Left ventricle myocardium inferior (tissue), 1 donor: ENCODE data around the gene RFESD. TPM values are rescaled to one million over a fixed set of nuclear protein-coding genes. Genes with fewer than 3 reads are reported as not detected.

Experiments used
- DNase-seq: peaks from one replicate; pipeline ENCODE4 v3.0.0-alpha.2; 2020
- H3K27ac ChIP-seq: fragments of 200-600 bp; replicated peaks from 2 replicates; pipeline ENCODE4 v1.8.0; 2021
- H3K27me3 ChIP-seq: fragments of 200-600 bp; 2 replicates; pipeline ENCODE4 v1.8.0; 2021; ENCODE audit warnings: low read depth
- H3K36me3 ChIP-seq: fragments of 200-600 bp; 2 replicates; pipeline ENCODE4 v1.8.0; 2021
- H3K4me1 ChIP-seq: fragments of 200-600 bp; 2 replicates; pipeline ENCODE4 v1.8.0; 2021
- H3K4me3 ChIP-seq: fragments of 200-600 bp; 2 replicates; pipeline ENCODE4 v1.8.0; 2021; ENCODE audit warnings: mild to moderate bottlenecking, moderate library complexity
- H3K9me3 ChIP-seq: fragments of 200-600 bp; replicated peaks from 2 replicates; pipeline ENCODE4 v1.8.0; 2021
- CTCF ChIP-seq: fragments of 200-600 bp; IDR thresholded peaks from 2 replicates; pipeline ENCODE4 v1.8.0; 2021; ENCODE audit warnings: antibody characterized with exemption, mild to moderate bottlenecking, borderline replicate concordance
- intact Hi-C: fragments of 100-400 bp; cut with micrococcal nuclease; formaldehyde crosslinking; loops from one replicate; pipeline ENCODE4 v1.11.0; 2022
- total RNA-seq: library from RNA; stranded (reverse); fragmentation: NEBNext Ultra II Directional; extraction: Animal tissue kit (Norgen Biotek cat#: 25700); gene quantifications from one replicate; pipeline ENCODE4 v1.2.1, GENCODE V29; 2021
- donor health status: DM: no; HTN: yes; CAD: no; lungs with severe emphysema.

The RFESD gene
- total RNA-seq, 1 donor from 2014 or later = 2.8 TPM

GRCh38 chr5:95669985-95670384 lies 23.4 kb downstream of the RFESD start:
- TF ChIP-seq CTCF = no peak
- H3K36me3 ChIP-seq = no peaks in the 10 kb centered on the region
- no peak for DNase-seq
- H3K4me3 ChIP-seq = no peak overlapping the region
- intact Hi-C loops = loop anchor here (10.0 kb wide), 2 partner anchors 65 to 105 kb away; partner anchors contain the start of gene RHOBTB3
- no peaks in the 10 kb centered on the region for H3K27me3 ChIP-seq
- peak overlapping the region; percentile 72 for H3K27ac ChIP-seq
- peaks cover 31% of the 10 kb centered on the region for H3K4me1 ChIP-seq
- H3K9me3 ChIP-seq = no peaks in the 10 kb centered on the region

- H3K9me3 ChIP-seq = no peaks in the 10 kb centered on the region
- H3K27ac ChIP-seq = peak overlapping the region; percentile 72
- no peak for TF ChIP-seq CTCF
- H3K36me3 ChIP-seq = no peaks in the 10 kb centered on the region
- H3K27me3 ChIP-seq = no peaks in the 10 kb centered on the region
- no peak for DNase-seq
- peaks cover 31% of the 10 kb centered on the region for H3K4me1 ChIP-seq
- H3K4me3 ChIP-seq = no peak overlapping the region
- intact Hi-C loops = no loop called here
Observed at GRCh38 chr5:95670568-95670967, 24.0 kb downstream of the RFESD start.

GRCh38 chr5:95671826-95672225 lies 25.2 kb downstream of the RFESD start:
- TF ChIP-seq CTCF = no peak
- H3K9me3 ChIP-seq = no peaks in the 10 kb centered on the region
- H3K27me3 ChIP-seq = no peaks in the 10 kb centered on the region
- H3K27ac ChIP-seq = no peak overlapping the region
- DNase-seq = no peak
- H3K4me1 ChIP-seq = peaks cover 31% of the 10 kb centered on the region
- intact Hi-C loops = no loop called here
- H3K36me3 ChIP-seq = no peaks in the 10 kb centered on the region
- H3K4me3 ChIP-seq = no peak overlapping the region

GRCh38 chr5:95672641-95673040 lies 26.1 kb downstream of the RFESD start:
- H3K4me3 ChIP-seq = no peak overlapping the region
- DNase-seq = no peak
- H3K27me3 ChIP-seq = no peaks in the 10 kb centered on the region
- peaks cover 31% of the 10 kb centered on the region for H3K4me1 ChIP-seq
- intact Hi-C loops = no loop called here
- no peak for TF ChIP-seq CTCF
- H3K9me3 ChIP-seq = no peaks in the 10 kb centered on the region
- H3K36me3 ChIP-seq = no peaks in the 10 kb centered on the region
- peak overlapping the region; percentile 35 for H3K27ac ChIP-seq

- Histone ChIP-seq H3K27ac (peak overlapping the region; percentile 35), H3K4me3 (no peak overlapping the region), H3K9me3 (no peaks in the 10 kb centered on the region), H3K36me3 (no peaks in the 10 kb centered on the region), H3K27me3 (no peaks in the 10 kb centered on the region), H3K4me1 (peaks cover 31% of the 10 kb centered on the region)
- DNase-seq = peak; percentile 25
- intact Hi-C loops = no loop called here
- TF ChIP-seq CTCF = no peak
Observed at GRCh38 chr5:95673081-95673480, 26.5 kb downstream of the RFESD start.

- no peak for DNase-seq
- TF ChIP-seq CTCF = no peak
- Histone ChIP-seq H3K4me3 (no peak within 1 kb of the TSS), H3K4me1 (peaks cover 7% of the 10 kb centered on the region), H3K27ac (no peak within 1 kb of the TSS), H3K9me3 (no peaks in the 10 kb centered on the region), H3K36me3 (no peaks in the 10 kb centered on the region), H3K27me3 (no peaks in the 10 kb centered on the region)
- intact Hi-C loops = no loop called here
Observed at GRCh38 chr5:95682891-95683290, 36.3 kb downstream of the RFESD start, which contains the start of gene SPATA9. Gene SPATA9 (minus strand): TSS chr5:95682991. CDS start chr5:95682854, 137 bp downstream.
